Measurements from ENCODE around the gene EXOC3L1.

The EXOC3L1 gene, protein sequence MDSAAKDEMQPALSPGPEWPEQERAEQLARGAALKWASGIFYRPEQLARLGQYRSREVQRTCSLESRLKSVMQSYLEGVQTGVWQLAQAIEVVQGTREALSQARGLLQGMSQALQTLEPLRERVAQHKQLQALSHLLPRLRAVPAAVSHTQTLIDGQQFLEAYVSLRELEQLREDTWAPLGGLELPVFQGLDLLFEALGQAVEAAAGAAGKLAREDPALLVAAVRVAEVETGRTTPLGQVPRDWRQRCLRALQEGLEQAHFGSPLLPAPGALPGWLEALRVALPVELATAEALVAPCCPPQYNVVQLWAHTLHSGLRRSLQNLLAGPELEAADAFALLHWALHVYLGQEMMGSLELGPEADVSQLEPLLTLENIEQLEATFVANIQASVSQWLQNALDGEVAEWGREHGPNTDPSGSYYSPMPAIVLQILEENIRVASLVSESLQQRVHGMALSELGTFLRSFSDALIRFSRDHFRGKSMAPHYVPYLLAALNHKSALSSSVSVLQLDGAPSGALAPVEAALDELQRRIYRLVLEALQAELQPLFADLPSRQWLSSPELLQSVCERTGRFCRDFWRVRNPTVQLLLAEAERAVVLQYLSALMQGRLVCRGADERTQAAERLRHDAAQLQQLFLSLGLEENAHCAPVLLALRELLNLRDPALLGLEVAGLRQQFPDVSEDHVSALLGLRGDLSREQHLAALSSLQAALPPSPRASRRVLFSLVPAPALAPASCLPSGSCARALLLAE

DNA sequence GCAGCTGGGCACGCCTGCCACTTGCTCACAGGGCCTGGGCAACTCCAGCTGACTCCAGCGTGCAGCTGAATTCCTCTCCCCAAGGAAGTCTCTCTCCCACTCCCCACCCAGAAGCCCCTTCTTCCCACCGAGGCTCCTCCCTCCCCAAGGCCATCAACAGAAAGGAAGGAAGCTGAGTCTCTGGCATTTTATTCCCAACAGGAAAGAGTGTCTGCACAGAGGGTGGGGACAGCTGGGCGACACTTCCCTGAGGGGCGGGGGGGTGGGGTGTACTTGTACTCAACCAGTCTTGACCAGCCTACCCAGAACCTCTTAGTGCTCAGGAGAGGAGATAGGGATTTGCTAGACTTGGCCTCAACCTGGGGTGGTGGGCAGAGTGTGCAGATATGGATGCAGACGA lies at the start of gene EXOC3L1:
TSS of gene EXOC3L1 (minus strand) at position 96 of the 400 bp plus-strand sequence. CDS start 460 bp downstream, outside the sequence.
- H3K4me3 ChIP-seq (ENCODE audit: low read depth, low read length): no peak within 1 kb of the TSS
- TF ChIP-seq, protein P1, sequence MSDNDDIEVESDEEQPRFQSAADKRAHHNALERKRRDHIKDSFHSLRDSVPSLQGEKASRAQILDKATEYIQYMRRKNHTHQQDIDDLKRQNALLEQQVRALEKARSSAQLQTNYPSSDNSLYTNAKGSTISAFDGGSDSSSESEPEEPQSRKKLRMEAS (IDR thresholded peaks at IDR 0.05; ENCODE audit: low read depth, low read length): no peak
- no peak for TF ChIP-seq MYC (IDR thresholded peaks at IDR 0.05; ENCODE audit: low read depth, low read length)
- TF ChIP-seq POLR2A (IDR thresholded peaks at IDR 0.05; ENCODE audit: extremely low read depth, insufficient read length): no peak
- TF ChIP-seq, protein P2, sequence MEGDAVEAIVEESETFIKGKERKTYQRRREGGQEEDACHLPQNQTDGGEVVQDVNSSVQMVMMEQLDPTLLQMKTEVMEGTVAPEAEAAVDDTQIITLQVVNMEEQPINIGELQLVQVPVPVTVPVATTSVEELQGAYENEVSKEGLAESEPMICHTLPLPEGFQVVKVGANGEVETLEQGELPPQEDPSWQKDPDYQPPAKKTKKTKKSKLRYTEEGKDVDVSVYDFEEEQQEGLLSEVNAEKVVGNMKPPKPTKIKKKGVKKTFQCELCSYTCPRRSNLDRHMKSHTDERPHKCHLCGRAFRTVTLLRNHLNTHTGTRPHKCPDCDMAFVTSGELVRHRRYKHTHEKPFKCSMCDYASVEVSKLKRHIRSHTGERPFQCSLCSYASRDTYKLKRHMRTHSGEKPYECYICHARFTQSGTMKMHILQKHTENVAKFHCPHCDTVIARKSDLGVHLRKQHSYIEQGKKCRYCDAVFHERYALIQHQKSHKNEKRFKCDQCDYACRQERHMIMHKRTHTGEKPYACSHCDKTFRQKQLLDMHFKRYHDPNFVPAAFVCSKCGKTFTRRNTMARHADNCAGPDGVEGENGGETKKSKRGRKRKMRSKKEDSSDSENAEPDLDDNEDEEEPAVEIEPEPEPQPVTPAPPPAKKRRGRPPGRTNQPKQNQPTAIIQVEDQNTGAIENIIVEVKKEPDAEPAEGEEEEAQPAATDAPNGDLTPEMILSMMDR (IDR thresholded peaks at IDR 0.05; ENCODE audit: low read depth, low read length): no peak
- no peak for DNase-seq (ENCODE audit: low read depth)

DNA sequence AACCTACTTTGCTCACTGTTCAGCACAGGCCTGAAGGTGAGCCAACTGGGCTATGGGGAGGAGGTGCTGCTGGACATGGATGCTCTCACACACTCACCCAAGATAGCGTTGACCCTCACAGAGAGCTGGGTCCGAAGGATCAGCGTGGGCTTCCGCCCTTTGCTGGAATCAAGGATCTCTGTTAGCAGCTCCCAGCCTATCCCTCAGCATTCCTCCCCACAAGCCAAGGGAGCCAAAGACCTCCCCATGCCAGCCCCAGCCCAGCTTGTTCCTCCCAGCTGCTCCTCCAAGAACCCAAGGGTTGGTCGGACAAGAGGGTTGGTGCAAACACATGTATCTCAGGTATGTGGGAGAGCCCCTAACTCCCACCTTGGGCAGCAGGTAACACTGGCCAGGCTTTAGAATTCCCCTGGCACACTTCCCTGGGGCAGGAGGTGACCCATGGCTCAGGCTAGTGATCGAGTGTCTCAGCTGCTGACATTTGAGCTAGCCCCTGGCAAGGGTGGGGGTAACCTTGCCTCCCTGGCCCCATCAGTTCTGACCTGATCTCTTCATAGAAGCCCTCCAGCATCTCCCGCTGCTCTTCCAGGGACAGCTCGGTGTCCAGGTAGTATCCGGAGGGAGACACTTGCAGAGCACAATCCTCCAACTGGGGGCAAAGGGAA lies 49.0 kb upstream of the EXOC3L1 start:
- no peak for DNase-seq (ENCODE audit: low read depth)

DNA sequence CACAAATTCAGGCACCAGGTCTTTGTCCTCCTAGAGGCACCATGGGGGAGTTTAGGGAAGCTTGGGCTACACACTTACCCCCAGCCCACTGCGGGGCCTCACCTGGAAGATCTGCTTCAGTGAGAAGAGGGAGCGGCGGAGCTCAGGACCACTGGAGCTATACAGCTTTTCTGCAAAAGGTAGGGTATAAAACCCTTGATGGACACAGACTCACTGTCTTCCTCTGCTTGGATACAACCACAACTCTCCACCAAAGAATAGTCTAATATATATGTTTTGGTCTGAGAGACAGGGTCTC lies 48.3 kb upstream of the EXOC3L1 start:
- TF ChIP-seq, protein P1 (IDR thresholded peaks at IDR 0.05; ENCODE audit: low read depth, low read length): no peak
- no peak for TF ChIP-seq POLR2A (IDR thresholded peaks at IDR 0.05; ENCODE audit: extremely low read depth, insufficient read length)
- TF ChIP-seq MYC (IDR thresholded peaks at IDR 0.05; ENCODE audit: low read depth, low read length): no peak
- TF ChIP-seq, protein P2 (IDR thresholded peaks at IDR 0.05; ENCODE audit: low read depth, low read length): no peak
- DNase-seq (ENCODE audit: low read depth): no peak
- H3K4me3 ChIP-seq (ENCODE audit: low read depth, low read length): no peak overlapping the region

More for the DNA sequence above, 49.0 kb upstream of the EXOC3L1 start:
- no peak for TF ChIP-seq MYC (IDR thresholded peaks at IDR 0.05; ENCODE audit: low read depth, low read length)
- TF ChIP-seq, protein P2 (IDR thresholded peaks at IDR 0.05; ENCODE audit: low read depth, low read length): no peak
- no peak for TF ChIP-seq POLR2A (IDR thresholded peaks at IDR 0.05; ENCODE audit: extremely low read depth, insufficient read length)
- TF ChIP-seq, protein P1 (IDR thresholded peaks at IDR 0.05; ENCODE audit: low read depth, low read length): no peak
- H3K4me3 ChIP-seq (ENCODE audit: low read depth, low read length): no peak overlapping the region

DNA sequence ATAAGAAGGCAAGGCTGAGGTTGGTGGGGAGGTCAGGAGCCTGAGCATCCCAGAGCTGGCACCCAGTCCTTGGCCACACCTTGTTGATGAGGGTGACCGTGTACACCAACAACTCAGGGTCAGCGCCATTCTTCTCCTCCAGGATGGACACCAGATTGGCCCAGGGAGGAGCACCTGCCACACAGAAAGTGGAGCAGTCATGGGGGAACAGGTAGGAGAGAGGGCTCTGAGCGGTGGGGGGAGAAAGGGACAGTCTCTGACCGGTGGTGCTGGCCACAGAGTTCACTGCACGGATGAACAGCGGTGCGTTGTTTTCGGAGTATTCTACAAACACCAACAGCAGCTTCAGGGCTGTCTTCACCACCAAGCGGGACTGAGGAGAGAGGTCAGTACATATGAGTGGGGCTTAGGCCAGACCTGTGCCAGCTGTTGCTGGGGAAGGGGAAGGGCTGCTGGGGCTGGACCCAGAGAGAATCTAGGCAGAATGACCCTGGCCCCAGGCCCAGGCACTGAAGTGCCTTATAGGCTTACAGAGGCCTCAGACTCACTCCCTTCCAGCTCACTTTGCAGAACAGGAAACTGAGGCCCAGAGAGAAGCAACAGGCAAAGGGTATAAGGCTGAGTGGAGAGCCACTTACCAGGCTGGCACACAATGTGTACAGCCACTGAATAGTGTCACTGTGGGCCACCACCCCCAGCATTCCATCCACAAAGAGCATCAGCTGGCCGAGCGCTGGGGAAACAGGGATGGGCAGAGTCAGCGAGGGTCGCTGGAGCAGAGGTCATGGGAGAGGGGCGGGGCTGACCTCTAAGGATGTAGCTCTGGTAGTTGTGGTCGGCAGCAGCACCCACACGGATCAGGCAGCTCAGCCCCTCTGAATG lies 47.7 kb upstream of the EXOC3L1 start:
- TF ChIP-seq POLR2A (IDR thresholded peaks at IDR 0.05; ENCODE audit: extremely low read depth, insufficient read length) (no peak), MYC (IDR thresholded peaks at IDR 0.05; ENCODE audit: low read depth, low read length) (no peak)
- TF ChIP-seq, protein P1 (IDR thresholded peaks at IDR 0.05; ENCODE audit: low read depth, low read length): no peak
- TF ChIP-seq, protein P2 (IDR thresholded peaks at IDR 0.05; ENCODE audit: low read depth, low read length): no peak
- DNase-seq (ENCODE audit: low read depth): no peak
- H3K4me3 ChIP-seq (ENCODE audit: low read depth, low read length): no peak overlapping the region

Data from NB4 (cell line).